Measurements from ENCODE around the gene CLDN22.

Gene CLDN22

DNA sequence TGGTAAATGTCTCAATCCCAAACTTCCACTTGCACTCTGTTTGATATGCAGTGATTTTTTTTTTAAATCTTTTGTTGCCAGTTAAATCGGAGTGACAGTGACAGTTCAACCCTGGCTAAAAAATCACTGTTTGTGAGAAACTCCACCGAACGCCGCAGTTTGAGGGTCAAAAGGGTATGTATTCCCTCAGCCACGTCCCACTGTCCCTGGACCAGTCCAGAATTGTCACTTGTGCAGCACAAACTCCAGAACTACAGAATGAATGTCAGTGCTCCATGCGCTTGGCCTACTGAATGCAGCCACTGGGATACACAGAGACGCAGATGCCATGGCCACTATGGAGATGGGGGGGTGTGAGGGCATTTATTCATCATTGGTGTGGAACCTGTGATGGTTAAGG, 34.2 kb downstream of the CLDN22 start:
- in situ Hi-C loops (cut with MboI; ENCODE audit: low pct_unique_long_range_greater_than_20kb, low sequenced_read_pairs, unreplicated experiment) = no loop called here

DNA sequence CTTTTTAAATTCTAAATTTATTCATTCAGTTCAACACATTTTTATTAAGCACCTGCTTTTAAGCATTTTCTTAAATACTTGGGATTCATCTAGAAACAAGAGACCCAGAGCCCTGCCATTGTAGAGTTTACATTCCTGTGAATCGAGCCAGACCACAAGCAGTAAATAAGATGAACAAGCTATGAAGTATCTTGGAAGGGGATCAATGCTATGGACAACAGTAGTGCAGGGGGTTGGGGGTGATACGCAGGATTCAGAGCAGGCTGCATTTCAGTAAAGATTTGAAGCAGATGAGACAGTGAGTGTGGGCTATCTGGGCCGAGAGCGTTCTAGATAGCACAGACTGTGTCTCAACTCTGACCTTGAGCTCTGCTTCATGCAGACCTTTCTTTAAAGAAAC, 35.1 kb downstream of the CLDN22 start:
- no peak for TF ChIP-seq CTCF (IDR thresholded peaks at IDR 0.05; ENCODE audit: extremely low read depth, insufficient read depth, missing control alignments)
- no peak for DNase-seq (ENCODE audit: low spot score)
- in situ Hi-C loops (cut with MboI; ENCODE audit: low pct_unique_long_range_greater_than_20kb, low sequenced_read_pairs, unreplicated experiment) = no loop called here

More for the DNA sequence above, 34.2 kb downstream of the CLDN22 start:
- no peak for DNase-seq (ENCODE audit: low spot score)
- no peak for TF ChIP-seq CTCF (IDR thresholded peaks at IDR 0.05; ENCODE audit: extremely low read depth, insufficient read depth, missing control alignments)

DNA sequence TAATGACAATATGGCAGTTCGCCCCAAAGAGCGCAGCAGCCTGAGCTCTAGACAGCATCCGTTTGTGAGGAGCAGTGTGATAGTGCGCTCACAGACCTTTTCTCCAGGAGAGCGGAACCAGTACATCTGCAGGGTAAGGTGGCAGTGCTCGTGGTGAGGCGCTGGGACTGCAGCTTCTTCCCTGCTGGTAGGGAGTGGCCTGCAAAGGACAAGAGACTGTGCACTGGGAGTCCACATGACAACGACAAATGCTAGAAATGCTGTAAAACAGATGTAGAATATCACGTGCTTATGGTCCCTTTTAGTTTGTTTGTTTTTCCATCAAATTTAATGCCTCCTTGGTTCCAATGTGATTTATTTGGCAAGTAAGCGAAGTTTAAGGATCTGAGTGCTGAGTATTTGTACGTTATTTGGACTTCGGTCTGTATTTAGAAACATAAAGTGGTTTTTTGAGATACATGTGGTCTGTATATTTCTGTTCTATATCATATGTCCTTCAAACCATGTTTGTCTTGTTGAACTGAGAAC, 35.8 kb downstream of the CLDN22 start:
- TF ChIP-seq CTCF (IDR thresholded peaks at IDR 0.05; ENCODE audit: extremely low read depth, insufficient read depth, missing control alignments) = no peak
- DNase-seq (ENCODE audit: low spot score) = no peak
- in situ Hi-C loops (cut with MboI; ENCODE audit: low pct_unique_long_range_greater_than_20kb, low sequenced_read_pairs, unreplicated experiment) = no loop called here

GRCh38 chr4:183276106-183276505, 44.0 kb downstream of the CLDN22 start:
- in situ Hi-C loops (cut with MboI; ENCODE audit: low pct_unique_long_range_greater_than_20kb, low sequenced_read_pairs, unreplicated experiment) = no loop called here
- no peak for DNase-seq (ENCODE audit: low spot score)
- TF ChIP-seq CTCF (IDR thresholded peaks at IDR 0.05; ENCODE audit: extremely low read depth, insufficient read depth, missing control alignments) = no peak

DNA sequence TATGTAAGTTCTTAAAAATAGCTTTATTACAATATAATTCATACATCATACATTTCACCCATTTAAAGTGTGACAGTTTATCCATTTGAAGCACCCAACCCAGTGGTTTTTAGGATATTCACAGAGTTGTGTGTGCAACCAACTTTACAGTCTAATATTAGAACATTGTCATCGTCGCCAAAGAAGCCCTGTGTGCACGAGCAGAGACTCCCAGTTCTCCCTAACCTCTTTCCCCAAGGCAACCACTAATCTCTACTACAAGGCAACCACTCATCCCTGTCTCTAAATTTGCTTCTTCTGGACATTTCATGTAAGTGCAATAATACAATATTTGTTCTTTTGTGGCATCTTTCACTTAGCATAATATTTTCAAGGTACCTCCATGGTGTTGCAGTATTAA, 47.7 kb downstream of the CLDN22 start:
- no peak for TF ChIP-seq CTCF (IDR thresholded peaks at IDR 0.05; ENCODE audit: extremely low read depth, insufficient read depth, missing control alignments)
- in situ Hi-C loops (cut with MboI; ENCODE audit: low pct_unique_long_range_greater_than_20kb, low sequenced_read_pairs, unreplicated experiment) = loop anchor here (25.0 kb wide), 1 partner anchor 335 kb away; no protein-coding TSS in a partner anchor
- no peak for DNase-seq (ENCODE audit: low spot score)

- in situ Hi-C loops (cut with MboI; ENCODE audit: low pct_unique_long_range_greater_than_20kb, low sequenced_read_pairs, unreplicated experiment) = loop anchor here (10.0 to 25.0 kb wide), 2 partner anchors 194 to 331 kb away; no protein-coding TSS in a partner anchor
- no peak for DNase-seq (ENCODE audit: low spot score)
- TF ChIP-seq CTCF (IDR thresholded peaks at IDR 0.05; ENCODE audit: extremely low read depth, insufficient read depth, missing control alignments) = no peak
Observed at GRCh38 chr4:183268556-183268955, 51.5 kb downstream of the CLDN22 start.

Data from GM13977 (cell line).